Medulla oblongata (tissue), 1 donor: Measurements from ENCODE around the gene B4GALT5.

ENCODE experiments used
- DNase-seq: peaks from one replicate; pipeline ENCODE4 v3.0.0-alpha.2; 2015; ENCODE audit errors: extremely low spot score

The B4GALT5 gene

GRCh38 chr20:49658508-49658907 is 55.2 kb downstream of the B4GALT5 start:
- DNase-seq: no peak

- DNase-seq: no peak
Observed at GRCh38 chr20:49657118-49657901, 56.4 kb downstream of the B4GALT5 start.

GRCh38 chr20:49656304-49656703 is 57.4 kb downstream of the B4GALT5 start:
- DNase-seq: no peak

- no peak for DNase-seq
Observed at GRCh38 chr20:49653925-49654434, 59.7 kb downstream of the B4GALT5 start.

GRCh38 chr20:49649672-49650071 is 64.0 kb downstream of the B4GALT5 start:
- DNase-seq: no peak

GRCh38 chr20:49647550-49647949 is 66.1 kb downstream of the B4GALT5 start:
- no peak for DNase-seq

- DNase-seq: no peak
Observed at GRCh38 chr20:49646528-49646927, 67.2 kb downstream of the B4GALT5 start.

GRCh38 chr20:49646126-49646525 is 67.6 kb downstream of the B4GALT5 start:
- no peak for DNase-seq

GRCh38 chr20:49644980-49645565 is 68.6 kb downstream of the B4GALT5 start:
- no peak for DNase-seq

- DNase-seq: no peak
Observed at GRCh38 chr20:49642816-49643215, 70.9 kb downstream of the B4GALT5 start.

GRCh38 chr20:49641683-49642656 is 71.7 kb downstream of the B4GALT5 start:
- DNase-seq: peak; percentile 54

GRCh38 chr20:49637046-49637637 is 76.5 kb downstream of the B4GALT5 start:
- no peak for DNase-seq

GRCh38 chr20:49636447-49636846 is 77.2 kb downstream of the B4GALT5 start:
- DNase-seq: no peak

GRCh38 chr20:49635866-49636265 is 77.8 kb downstream of the B4GALT5 start:
- no peak for DNase-seq

GRCh38 chr20:49635166-49635565 is 78.5 kb downstream of the B4GALT5 start:
- peak; percentile 46 for DNase-seq

- DNase-seq: no peak
Observed at GRCh38 chr20:49634116-49634515, 79.6 kb downstream of the B4GALT5 start.

GRCh38 chr20:49633643-49634042 is 80.0 kb downstream of the B4GALT5 start:
- DNase-seq: peak; percentile 50

- no peak for DNase-seq
Observed at GRCh38 chr20:49633023-49633422, 80.7 kb downstream of the B4GALT5 start.

- DNase-seq: no peak
Observed at GRCh38 chr20:49631856-49632418, 81.7 kb downstream of the B4GALT5 start.

- no peak for DNase-seq
Observed at GRCh38 chr20:49631061-49631716, 82.5 kb downstream of the B4GALT5 start.
